Breast epithelium (tissue), 4 donors: Measurements from ENCODE around the gene GALNT2. TPM values are rescaled to one million over a fixed set of nuclear protein-coding genes. Genes with fewer than 3 reads are reported as not detected.

Source experiments
- DNase-seq, 2 donors: peaks; one replicate each; pipeline ENCODE4 v3.0.0-alpha.2; 2019; ENCODE audit warnings: low spot score in 2 of 2
- H3K27ac ChIP-seq, 2 donors: fragments of 200-600 bp; sonication (generic) in 1 of 2; one replicate each; pipeline ENCODE4 v1.5.1; 2016 to 2019; ENCODE audit warnings: mild to moderate bottlenecking in 1 of 2
- H3K27me3 ChIP-seq, 2 donors: fragments of 200-600 bp; sonication (generic) in 1 of 2; one replicate each; pipeline versions ENCODE4 v1.5.1 to v1.6.0; 2017 to 2019; ENCODE audit warnings: control low read depth in 1 of 2, mild to moderate bottlenecking in 1 of 2
- H3K36me3 ChIP-seq: fragments of 200-600 bp; one replicate; pipeline ENCODE4 v1.5.1; 2019
- H3K4me1 ChIP-seq, 2 donors: fragments of 200-600 bp; sonication (generic); one replicate each; pipeline ENCODE4 v1.5.1; 2016 to 2019; ENCODE audit warnings: control low read depth in 1 of 2
- H3K4me3 ChIP-seq, 3 donors: fragments of 200-600 bp; sonication (generic); 1 replicate in 2 of 3; 2 replicates in 1 of 3; pipeline ENCODE4 v1.5.1; 2016 to 2019; ENCODE audit warnings: mild to moderate bottlenecking in 3 of 3, moderate library complexity in 2 of 3
- H3K9me3 ChIP-seq, 2 donors: fragments of 200-600 bp; sonication (generic) in 1 of 2; one replicate each; pipeline ENCODE4 v1.5.1; 2016 to 2019; ENCODE audit warnings: control low read depth in 1 of 2
- POLR2A ChIP-seq: fragments of 450-650 bp; IDR thresholded peaks from one replicate; pipeline ENCODE4 v1.6.1; 2016; ENCODE audit warnings: antibody characterized with exemption, mild to moderate bottlenecking, moderate library complexity
- POLR2AphosphoS5 ChIP-seq, 3 donors: sonication (generic); formaldehyde crosslinking; IDR thresholded peaks; one replicate each; pipeline ENCODE4 v1.6.1; 2017; ENCODE audit warnings: antibody characterized with exemption in 3 of 3
- intact Hi-C: fragments of 100-400 bp; cut with DNase I; formaldehyde crosslinking; loops from one replicate; pipeline ENCODE4 v1.15.1; 2023; ENCODE audit warnings: low total_unique reads
- total RNA-seq, 3 donors: library from RNA; depleted of rRNA; stranded (reverse); fragments of >200 nt; gene quantifications; one replicate each; pipeline ENCODE4 v1.1.0, GENCODE V29; 2016
- TF ChIP-seq, protein P1 (sequence below), 3 donors: fragments of 450-650 bp; IDR thresholded peaks; one replicate each; pipeline ENCODE4 v1.5.1; 2016 to 2017; ENCODE audit warnings: antibody characterized with exemption in 3 of 3, mild to moderate bottlenecking in 3 of 3, moderate library complexity in 3 of 3

The GALNT2 gene
- total RNA-seq, 3 donors from 2014 or later = 27.4 to 53.0 (median 42.6) TPM

DNA sequence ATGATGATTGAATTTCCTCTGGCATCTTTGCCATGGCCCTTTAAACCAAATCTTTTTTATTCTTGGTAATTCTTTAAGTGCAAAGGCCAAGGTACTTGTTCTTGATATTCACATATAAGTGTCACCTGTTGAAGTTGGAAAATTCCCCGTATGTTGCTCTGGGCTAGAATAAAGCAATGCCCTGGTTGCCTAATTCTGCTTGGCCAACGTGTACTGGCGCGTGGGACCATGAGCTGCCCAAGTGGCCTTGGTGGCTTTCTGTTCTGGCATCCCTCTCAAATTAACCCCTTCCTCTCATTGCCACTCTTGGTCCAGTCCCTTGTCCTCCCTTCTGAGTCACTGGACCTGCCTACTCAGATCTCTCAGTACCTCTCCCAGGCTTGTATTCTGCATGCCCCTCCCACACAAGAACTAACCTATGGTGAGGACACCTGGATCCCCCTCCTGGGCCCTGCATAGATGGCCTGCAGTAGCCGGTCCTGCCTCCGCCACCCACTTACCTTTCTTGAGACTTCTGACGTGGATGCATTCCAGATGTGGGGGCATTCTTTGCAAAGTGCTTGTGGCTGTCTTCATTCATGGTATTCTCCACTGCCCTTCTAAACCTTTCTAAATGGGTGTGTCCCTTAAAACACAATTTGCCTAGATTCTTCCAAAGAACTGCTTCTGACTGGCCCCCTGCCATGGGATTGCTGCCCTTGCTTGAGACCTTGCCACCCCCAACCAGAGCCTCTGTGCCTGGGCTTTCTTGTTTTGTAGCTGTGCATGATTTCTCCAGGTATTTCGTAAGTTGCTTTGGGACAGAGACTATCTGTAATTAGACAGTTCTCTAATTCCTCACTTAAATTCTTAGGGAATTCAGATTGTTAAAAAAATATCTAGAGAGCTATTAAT, 152.4 kb downstream of the GALNT2 start:
- no peak overlapping the region for H3K27ac ChIP-seq
- TF ChIP-seq POLR2A = no peak
- TF ChIP-seq, protein P1, sequence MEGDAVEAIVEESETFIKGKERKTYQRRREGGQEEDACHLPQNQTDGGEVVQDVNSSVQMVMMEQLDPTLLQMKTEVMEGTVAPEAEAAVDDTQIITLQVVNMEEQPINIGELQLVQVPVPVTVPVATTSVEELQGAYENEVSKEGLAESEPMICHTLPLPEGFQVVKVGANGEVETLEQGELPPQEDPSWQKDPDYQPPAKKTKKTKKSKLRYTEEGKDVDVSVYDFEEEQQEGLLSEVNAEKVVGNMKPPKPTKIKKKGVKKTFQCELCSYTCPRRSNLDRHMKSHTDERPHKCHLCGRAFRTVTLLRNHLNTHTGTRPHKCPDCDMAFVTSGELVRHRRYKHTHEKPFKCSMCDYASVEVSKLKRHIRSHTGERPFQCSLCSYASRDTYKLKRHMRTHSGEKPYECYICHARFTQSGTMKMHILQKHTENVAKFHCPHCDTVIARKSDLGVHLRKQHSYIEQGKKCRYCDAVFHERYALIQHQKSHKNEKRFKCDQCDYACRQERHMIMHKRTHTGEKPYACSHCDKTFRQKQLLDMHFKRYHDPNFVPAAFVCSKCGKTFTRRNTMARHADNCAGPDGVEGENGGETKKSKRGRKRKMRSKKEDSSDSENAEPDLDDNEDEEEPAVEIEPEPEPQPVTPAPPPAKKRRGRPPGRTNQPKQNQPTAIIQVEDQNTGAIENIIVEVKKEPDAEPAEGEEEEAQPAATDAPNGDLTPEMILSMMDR (IDR thresholded peaks at IDR 0.05) = no peak
- TF ChIP-seq POLR2AphosphoS5 (IDR thresholded peaks at IDR 0.05) = no peak

DNA sequence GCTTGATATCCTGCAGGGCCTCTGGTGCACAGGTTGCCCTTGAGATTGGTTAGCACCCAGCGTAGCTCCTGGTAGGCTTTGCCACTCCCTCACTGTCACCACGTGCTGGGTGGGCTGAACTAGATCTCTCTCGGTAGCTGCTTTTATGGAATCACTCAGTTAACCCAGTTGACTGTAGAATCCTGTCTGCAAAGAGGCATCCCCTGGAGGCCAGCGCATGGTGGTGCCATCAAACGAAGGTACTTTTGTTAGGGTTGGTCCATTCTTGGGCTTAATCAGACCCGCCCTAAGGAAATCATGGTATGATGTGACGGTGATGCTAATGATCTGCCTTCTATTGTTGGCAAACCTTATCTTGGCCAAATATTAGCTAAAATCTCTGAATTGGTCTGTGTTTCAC, 153.4 kb downstream of the GALNT2 start:
- H3K36me3 ChIP-seq = no peaks in the 10 kb centered on the region
- no peak overlapping the region for H3K4me3 ChIP-seq
- H3K4me1 ChIP-seq = no peaks in the 10 kb centered on the region
- TF ChIP-seq POLR2A (no peak), POLR2AphosphoS5 (IDR thresholded peaks at IDR 0.05) (no peak)
- TF ChIP-seq, protein P1 (IDR thresholded peaks at IDR 0.05) = no peak
- H3K9me3 ChIP-seq = no peaks in the 10 kb centered on the region
- H3K27ac ChIP-seq = no peak overlapping the region
- intact Hi-C loops = no loop called here
- no peak for DNase-seq
- H3K27me3 ChIP-seq = no peaks in the 10 kb centered on the region

More for the DNA sequence above, 152.4 kb downstream of the GALNT2 start:
- intact Hi-C loops = no loop called here
- DNase-seq = no peak
- Histone ChIP-seq H3K4me3 (no peak overlapping the region), H3K4me1 (no peaks in the 10 kb centered on the region), H3K27me3 (no peaks in the 10 kb centered on the region), H3K36me3 (no peaks in the 10 kb centered on the region), H3K9me3 (no peaks in the 10 kb centered on the region)

DNA sequence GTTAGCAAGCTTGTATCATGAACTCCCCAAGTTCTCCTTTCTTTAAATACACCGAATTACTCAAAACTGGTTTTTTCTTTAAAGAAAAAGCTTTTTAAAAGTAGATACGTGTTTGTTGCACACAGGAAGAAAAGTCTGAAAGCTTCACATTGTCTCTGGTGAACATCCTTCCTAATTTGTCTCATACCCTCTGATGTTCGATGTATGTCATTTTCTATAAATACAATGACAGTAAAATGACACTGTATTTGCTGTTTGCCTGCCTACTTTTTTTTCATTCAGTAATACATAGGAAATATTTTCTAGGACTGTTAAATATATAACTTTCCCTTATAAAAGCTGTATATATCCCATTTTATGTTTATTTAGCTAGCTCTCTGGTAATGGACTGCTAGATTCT, 153.9 kb downstream of the GALNT2 start:
- no peaks in the 10 kb centered on the region for H3K36me3 ChIP-seq
- no peaks in the 10 kb centered on the region for H3K9me3 ChIP-seq
- no peak for DNase-seq
- H3K4me3 ChIP-seq = no peak overlapping the region
- intact Hi-C loops = no loop called here
- H3K27me3 ChIP-seq = no peaks in the 10 kb centered on the region
- no peaks in the 10 kb centered on the region for H3K4me1 ChIP-seq
- no peak overlapping the region for H3K27ac ChIP-seq
- TF ChIP-seq POLR2A = no peak
- TF ChIP-seq POLR2AphosphoS5 (IDR thresholded peaks at IDR 0.05) = no peak
- TF ChIP-seq, protein P1 (IDR thresholded peaks at IDR 0.05) = no peak

DNA sequence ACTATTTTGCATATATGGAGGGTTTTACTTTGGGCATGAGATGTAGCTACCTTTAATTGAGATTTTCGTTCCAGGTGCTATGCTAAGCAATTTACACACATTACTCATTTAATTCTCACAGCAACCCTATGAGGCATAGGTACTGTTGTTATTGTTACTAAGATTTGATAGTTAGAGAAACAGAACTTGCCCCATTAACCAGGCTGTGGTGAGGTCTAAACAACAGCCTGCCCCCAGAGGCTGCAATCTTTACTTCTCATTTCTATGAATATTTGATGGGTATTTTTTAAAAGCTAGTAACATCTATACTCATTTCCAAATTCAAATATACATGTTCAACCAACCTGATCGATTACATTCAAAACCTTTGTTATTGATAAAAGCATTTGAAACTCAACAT, 155.6 kb downstream of the GALNT2 start:
- H3K36me3 ChIP-seq = no peaks in the 10 kb centered on the region
- H3K4me1 ChIP-seq = no peaks in the 10 kb centered on the region
- TF ChIP-seq POLR2AphosphoS5 (IDR thresholded peaks at IDR 0.05) = no peak
- TF ChIP-seq, protein P1 (IDR thresholded peaks at IDR 0.05) = no peak
- TF ChIP-seq POLR2A = no peak
- intact Hi-C loops = no loop called here
- no peak overlapping the region for H3K4me3 ChIP-seq
- H3K27me3 ChIP-seq = no peaks in the 10 kb centered on the region
- DNase-seq = no peak
- no peaks in the 10 kb centered on the region for H3K9me3 ChIP-seq
- peak overlapping the region in 1 of 2 donors; percentile 45 for H3K27ac ChIP-seq
